ENCODE results near the gene AAK1.

- TF ChIP-seq CTCF (IDR thresholded peaks at IDR 0.05; ENCODE audit: insufficient read depth, low read length, poor library complexity, severe bottlenecking): no peak
- no peak for TF ChIP-seq EZH2phosphoT487 (conservative IDR thresholded peaks at IDR 0.05; ENCODE audit: low read length)
Observed at GRCh38 chr2:69514819-69515218, 128.7 kb downstream of the AAK1 start.
